ENCODE measurements around the gene GPC2. TPM values are rescaled to one million over a fixed set of nuclear protein-coding genes. Genes with fewer than 3 reads are reported as not detected.
"Not testable (repeated sequence)": the region's sequence is repeated elsewhere in the genome, so short reads cannot be mapped to it uniquely, and the experiment has no call there.

The GPC2 gene
- total and polyA plus RNA-seq, 9 donors = 0.25 to 5.6 (median 3.1) TPM

DNA sequence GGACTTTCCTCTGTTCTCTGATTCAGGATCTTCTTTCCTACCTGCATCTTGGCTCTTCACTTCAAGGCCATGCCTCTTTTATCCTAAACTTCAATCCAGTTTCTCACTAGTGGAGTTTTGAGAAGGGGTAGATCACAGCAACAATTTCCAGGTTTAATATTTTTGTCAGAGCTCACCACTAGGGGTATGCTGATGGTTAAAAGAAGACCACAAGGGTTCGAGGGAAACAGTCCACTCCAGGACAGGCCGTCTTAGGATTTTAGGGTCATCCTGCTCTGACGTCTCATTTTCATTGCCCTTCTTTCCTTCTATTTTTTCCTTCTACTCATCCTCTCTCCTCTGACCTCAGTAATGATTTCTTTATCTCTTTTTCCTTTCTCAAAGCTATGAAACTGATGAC lies 11.9 kb upstream of the GPC2 start:
- TF ChIP-seq EP300 (IDR thresholded peaks at IDR 0.05) (no peak), POLR2A (IDR thresholded peaks at IDR 0.05) (no peak)
- TF ChIP-seq, protein P1, sequence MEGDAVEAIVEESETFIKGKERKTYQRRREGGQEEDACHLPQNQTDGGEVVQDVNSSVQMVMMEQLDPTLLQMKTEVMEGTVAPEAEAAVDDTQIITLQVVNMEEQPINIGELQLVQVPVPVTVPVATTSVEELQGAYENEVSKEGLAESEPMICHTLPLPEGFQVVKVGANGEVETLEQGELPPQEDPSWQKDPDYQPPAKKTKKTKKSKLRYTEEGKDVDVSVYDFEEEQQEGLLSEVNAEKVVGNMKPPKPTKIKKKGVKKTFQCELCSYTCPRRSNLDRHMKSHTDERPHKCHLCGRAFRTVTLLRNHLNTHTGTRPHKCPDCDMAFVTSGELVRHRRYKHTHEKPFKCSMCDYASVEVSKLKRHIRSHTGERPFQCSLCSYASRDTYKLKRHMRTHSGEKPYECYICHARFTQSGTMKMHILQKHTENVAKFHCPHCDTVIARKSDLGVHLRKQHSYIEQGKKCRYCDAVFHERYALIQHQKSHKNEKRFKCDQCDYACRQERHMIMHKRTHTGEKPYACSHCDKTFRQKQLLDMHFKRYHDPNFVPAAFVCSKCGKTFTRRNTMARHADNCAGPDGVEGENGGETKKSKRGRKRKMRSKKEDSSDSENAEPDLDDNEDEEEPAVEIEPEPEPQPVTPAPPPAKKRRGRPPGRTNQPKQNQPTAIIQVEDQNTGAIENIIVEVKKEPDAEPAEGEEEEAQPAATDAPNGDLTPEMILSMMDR (IDR thresholded peaks at IDR 0.05) = no peak
- Histone ChIP-seq H3K27me3 (no peaks in the 10 kb centered on the region), H3K27ac (no peak overlapping the region), H3K4me1 (ENCODE audit: insufficient read depth) (no peaks in the 10 kb centered on the region), H3K36me3 (no peaks in the 10 kb centered on the region), H3K9me3 (no peaks in the 10 kb centered on the region), H3K4me3 (no peak overlapping the region)
- WGBS, 3 donors = 48 to 67% (median 56%) methylated on average over 3 of the region's 3 CpGs
- intact Hi-C loops (cut with DNase I) = no loop called here
- no peak for DNase-seq

DNA sequence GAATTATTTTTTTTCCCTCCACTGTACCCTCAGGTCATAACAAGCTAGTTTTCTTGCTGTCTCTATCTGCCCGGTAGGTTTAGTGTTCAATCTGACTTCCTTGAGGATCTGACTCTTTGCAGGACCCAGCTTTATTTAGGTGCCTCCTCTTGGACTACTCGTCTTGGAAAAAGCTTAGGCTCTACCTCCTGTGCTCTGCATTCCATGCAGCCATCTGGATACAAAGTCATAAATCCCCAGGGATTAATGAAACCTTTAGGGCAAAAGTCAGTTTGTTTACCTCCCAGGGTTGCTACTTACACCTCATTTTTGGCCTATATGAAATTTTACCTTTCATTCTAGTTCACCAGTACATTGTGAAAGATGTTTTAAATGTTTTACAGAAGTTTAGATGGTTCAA lies 8.5 kb upstream of the GPC2 start:
- H3K36me3 ChIP-seq = no peaks in the 10 kb centered on the region
- no peak overlapping the region for H3K4me3 ChIP-seq
- no peaks in the 10 kb centered on the region for H3K9me3 ChIP-seq
- H3K4me1 ChIP-seq (ENCODE audit: insufficient read depth) = no peaks in the 10 kb centered on the region
- H3K27ac ChIP-seq = no peak overlapping the region
- H3K27me3 ChIP-seq = no peaks in the 10 kb centered on the region
- TF ChIP-seq EP300 (IDR thresholded peaks at IDR 0.05) = no peak
- TF ChIP-seq, protein P1 (IDR thresholded peaks at IDR 0.05) = no peak
- TF ChIP-seq POLR2A (IDR thresholded peaks at IDR 0.05) = no peak
- intact Hi-C loops (cut with DNase I) = no loop called here
- 66 to 78% (median 68%) methylated on average over 2 of the region's 2 CpGs for WGBS, 3 donors
- no peak for DNase-seq

DNA sequence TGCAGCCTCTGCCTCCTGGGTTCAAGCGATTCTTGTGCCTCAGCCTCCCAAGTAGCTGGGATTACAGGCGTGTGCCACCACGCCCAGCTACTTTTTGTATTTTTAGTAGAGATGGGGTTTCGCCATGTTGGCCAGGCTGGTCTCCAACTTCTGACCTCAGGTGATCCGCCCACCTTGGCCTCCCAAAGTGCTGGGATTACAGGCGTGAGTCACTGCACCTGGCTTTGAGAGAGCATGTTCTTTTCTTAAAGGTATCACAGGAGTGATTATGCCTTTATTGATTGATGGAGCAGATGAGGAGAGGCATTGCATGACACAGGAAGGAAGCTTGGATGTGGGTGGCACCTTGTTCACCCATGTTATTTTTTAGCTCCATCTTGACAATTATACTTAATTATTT lies 5.9 kb upstream of the GPC2 start:
- H3K27me3 ChIP-seq; H3K27ac ChIP-seq; intact Hi-C loops (cut with DNase I); H3K4me1 ChIP-seq (ENCODE audit: insufficient read depth); H3K4me3 ChIP-seq; H3K9me3 ChIP-seq; H3K36me3 ChIP-seq; DNase-seq: not testable (repeated sequence)
- 89 to 92% (median 92%) methylated on average over 6 of the region's 6 CpGs for WGBS, 3 donors

DNA sequence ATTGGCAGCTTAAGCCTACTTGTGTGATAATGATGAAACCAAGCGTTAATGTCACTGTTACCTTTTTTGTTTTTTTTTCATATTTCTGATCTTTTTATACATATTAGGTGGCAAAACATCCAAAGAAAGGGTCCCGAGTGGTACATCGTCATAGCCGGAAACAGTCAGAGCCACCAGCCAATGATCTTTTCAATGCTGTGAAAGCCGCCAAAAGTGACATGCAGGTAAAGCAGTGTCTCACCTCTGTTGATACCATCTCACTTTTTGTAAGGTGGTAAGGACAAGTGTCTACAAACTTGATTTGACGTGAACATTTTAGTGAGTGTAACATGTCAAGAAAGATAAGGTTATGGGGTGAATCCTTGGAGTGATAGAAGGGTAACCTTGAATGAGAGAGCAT lies 5.4 kb upstream of the GPC2 start:
- DNase-seq; H3K36me3 ChIP-seq; H3K27me3 ChIP-seq; intact Hi-C loops (cut with DNase I); H3K4me3 ChIP-seq; H3K4me1 ChIP-seq (ENCODE audit: insufficient read depth); H3K27ac ChIP-seq; H3K9me3 ChIP-seq: not testable (repeated sequence)
- WGBS, 3 donors = 79 to 89% (median 85%) methylated on average over 6 of the region's 6 CpGs

DNA sequence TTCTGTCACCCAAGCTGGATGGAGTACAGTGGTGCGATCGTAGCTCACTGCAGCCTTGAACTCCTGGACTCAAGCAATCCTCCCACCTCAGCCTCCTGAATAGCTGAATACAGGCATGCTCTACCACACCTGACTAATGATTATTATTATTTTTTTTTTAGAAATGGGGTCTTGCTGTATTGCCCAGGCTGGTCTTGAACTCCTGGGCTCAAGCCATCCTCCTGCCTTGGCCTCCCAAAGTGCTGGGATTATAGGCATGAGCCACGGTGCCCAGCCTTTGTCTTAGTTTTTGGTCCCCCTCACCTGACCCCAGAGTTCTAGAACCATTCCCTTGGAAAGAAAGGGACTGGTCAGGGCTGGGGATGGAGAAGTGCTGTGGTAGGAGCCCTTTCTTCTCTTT lies 2.9 kb upstream of the GPC2 start:
- intact Hi-C loops (cut with DNase I) = not testable (repeated sequence)

DNA sequence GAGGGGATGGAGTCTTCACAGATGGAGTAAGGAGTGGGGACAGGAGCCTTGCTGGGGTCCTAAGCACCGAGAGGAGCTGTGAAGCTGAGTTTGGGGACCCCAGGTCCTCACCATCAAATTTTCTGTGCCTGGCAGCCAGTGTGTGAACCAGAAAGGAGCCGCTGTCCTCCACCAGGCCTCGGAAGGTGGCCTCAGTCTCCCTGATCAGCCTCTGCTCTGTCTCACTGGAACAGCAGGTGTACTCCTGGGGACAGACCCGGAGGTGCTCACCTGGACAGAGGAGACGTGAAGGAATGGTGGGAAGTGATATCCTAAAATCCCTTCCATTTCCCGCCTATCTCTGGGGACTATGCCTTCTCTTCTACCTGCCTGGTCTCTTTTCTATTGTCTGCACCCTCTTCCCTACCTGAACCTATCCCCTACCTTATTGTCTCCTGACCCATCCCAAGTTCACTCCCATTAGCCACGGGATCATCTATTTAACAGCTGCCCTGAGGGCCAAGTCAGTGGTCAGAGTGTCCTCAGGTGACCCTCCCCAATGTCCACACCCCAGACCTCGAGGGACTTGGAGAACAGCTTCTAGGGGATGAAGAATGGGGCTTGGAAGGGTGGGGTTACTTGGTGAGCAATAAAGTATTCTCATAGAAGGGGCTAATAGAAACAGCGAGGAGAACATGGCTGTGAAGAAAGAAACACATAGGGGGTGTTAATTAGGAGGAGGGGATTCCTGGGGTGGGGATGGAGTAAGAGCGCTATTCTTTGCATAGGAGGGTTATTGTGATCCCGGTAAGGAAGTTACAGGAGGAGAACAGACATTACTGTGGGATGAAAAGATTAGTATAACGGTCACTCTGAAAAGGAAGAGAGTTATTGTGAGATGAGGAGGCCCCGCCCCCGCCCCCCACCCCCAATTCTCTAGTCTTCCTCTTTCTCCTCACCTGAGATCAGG lies 811 bp downstream of the GPC2 start:
- 45 to 51% (median 48%) methylated on average over 14 of the region's 14 CpGs for WGBS, 3 donors
- no peak for DNase-seq

More for the DNA sequence above, 2.9 kb upstream of the GPC2 start:
- H3K36me3 ChIP-seq; DNase-seq; H3K4me3 ChIP-seq; H3K27me3 ChIP-seq; H3K27ac ChIP-seq; H3K4me1 ChIP-seq (ENCODE audit: insufficient read depth); H3K9me3 ChIP-seq: not testable (repeated sequence)
- 81 to 84% (median 84%) methylated on average over 3 of the region's 3 CpGs for WGBS, 3 donors

More for the DNA sequence above, 811 bp downstream of the GPC2 start:
- intact Hi-C loops (cut with DNase I) = no loop called here
- H3K36me3 ChIP-seq = no peaks in the 10 kb centered on the region
- no peaks in the 10 kb centered on the region for H3K27me3 ChIP-seq
- TF ChIP-seq EP300 (IDR thresholded peaks at IDR 0.05) (no peak), POLR2A (IDR thresholded peaks at IDR 0.05) (no peak)
- TF ChIP-seq, protein P1 (IDR thresholded peaks at IDR 0.05) = no peak
- H3K4me3 ChIP-seq = peak overlapping the region; percentile 43
- H3K9me3 ChIP-seq = no peaks in the 10 kb centered on the region
- H3K4me1 ChIP-seq (ENCODE audit: insufficient read depth) = no peaks in the 10 kb centered on the region
- no peak overlapping the region for H3K27ac ChIP-seq
